Measurements from ENCODE around the gene GRM1.

- no peak for TF ChIP-seq POLR2A (IDR thresholded peaks at IDR 0.05)
- no peak for TF ChIP-seq CTCF (IDR thresholded peaks at IDR 0.05)
Measured at GRCh38 chr6:146481527-146481926, 452.7 kb downstream of the GRM1 start.

Measured in ovary (tissue), 3 donors.